ENCODE measurements around the gene INMT.

DNA sequence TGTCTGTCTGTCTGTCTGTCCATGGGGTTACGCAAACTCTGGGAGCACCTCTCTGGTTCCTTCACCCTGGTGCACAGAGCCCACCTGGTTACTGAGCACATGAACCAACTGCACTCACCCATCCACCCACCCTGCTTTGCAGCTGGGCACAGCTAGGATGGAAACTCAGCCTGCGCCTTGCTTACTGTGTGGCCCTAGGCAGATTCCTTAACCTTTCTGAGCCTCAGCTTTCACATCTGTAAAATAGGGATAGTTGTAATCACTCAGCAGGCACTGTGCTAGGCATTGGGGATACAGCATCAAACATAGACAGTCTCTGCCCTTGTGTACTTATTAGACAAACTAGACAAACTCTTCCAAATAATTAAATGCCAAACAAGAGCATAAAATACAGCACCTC lies 21.8 kb upstream of the INMT start:
- TF ChIP-seq, protein P1, sequence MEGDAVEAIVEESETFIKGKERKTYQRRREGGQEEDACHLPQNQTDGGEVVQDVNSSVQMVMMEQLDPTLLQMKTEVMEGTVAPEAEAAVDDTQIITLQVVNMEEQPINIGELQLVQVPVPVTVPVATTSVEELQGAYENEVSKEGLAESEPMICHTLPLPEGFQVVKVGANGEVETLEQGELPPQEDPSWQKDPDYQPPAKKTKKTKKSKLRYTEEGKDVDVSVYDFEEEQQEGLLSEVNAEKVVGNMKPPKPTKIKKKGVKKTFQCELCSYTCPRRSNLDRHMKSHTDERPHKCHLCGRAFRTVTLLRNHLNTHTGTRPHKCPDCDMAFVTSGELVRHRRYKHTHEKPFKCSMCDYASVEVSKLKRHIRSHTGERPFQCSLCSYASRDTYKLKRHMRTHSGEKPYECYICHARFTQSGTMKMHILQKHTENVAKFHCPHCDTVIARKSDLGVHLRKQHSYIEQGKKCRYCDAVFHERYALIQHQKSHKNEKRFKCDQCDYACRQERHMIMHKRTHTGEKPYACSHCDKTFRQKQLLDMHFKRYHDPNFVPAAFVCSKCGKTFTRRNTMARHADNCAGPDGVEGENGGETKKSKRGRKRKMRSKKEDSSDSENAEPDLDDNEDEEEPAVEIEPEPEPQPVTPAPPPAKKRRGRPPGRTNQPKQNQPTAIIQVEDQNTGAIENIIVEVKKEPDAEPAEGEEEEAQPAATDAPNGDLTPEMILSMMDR (IDR thresholded peaks at IDR 0.05; ENCODE audit: insufficient read depth, low read depth, low read length) = no peak
- no peak for TF ChIP-seq EZH2 (IDR thresholded peaks at IDR 0.05; ENCODE audit: insufficient read depth, low read length)

All from astrocyte (in vitro differentiated cells and primary cell).